ENCODE results near the gene CAPNS1. TPM values are rescaled to one million over a fixed set of nuclear protein-coding genes. Genes with fewer than 3 reads are reported as not detected.

CAPNS1 gene
- total and polyA plus RNA-seq, 2 of the 4 experiments (the other 2 are of a cell fraction), result 436 to 988 TPM

DNA sequence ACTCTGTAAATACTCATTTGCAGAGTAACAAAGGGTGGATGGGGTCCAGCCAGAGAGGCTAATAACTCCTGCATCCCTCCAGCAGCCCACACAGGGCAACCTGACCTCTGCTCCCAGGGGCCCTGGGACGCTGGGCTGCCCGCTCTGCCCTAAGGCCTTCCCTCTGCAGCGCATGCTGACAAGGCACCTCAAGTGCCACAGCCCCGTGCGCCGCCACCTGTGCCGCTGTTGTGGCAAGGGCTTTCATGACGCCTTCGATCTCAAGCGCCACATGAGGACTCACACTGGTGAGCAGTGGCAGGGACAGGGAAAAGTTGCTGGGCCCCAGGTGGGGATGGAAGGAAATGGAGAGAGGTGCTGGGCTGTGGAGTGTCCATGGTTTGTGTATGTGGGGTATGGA is 27.2 kb upstream of the CAPNS1 start:
- ATAC-seq (ENCODE audit: low read depth), result no peak
- WGBS, 2 experiments (ENCODE audit: extremely low coverage in 2 of 2, insufficient read length in 1 of 2), result 89% methylated on average over 8 of the region's 10 CpGs; no CpG with 5 or more reads in 1 of the 2 experiments
- intact Hi-C loops (cut with micrococcal nuclease), result no loop called here

More for the DNA sequence above, 27.2 kb upstream of the CAPNS1 start:
- no peak overlapping the region for H2AFZ ChIP-seq (replicated peaks; ENCODE audit: low read length, poor library complexity)
- POLR2A ChIA-PET (ENCODE audit: unreplicated experiment), result no interaction called here
- H3K9me1 ChIP-seq (ENCODE audit: insufficient read depth, low read length), result 0 out of 2 replicates have a peak, but pooled peaks cover 6% of the 10 kb centered on the region
- peaks cover 7% of the 10 kb centered on the region for H3K4me1 ChIP-seq (ENCODE audit: control insufficient read depth, insufficient read depth, low read length)
- no peak overlapping the region for H3K14ac ChIP-seq (replicated peaks; ENCODE audit: low read depth, low read length)
- no peak overlapping the region for H2BK120ac ChIP-seq (ENCODE audit: low read depth, low read length)
- no TSS peak for BruUV-seq (replicated peaks)
- no peak overlapping the region for H3K23ac ChIP-seq (ENCODE audit: low read depth, low read length)
- dilution Hi-C loops (cut with HindIII; ENCODE audit: low sequenced_read_pairs, unreplicated experiment) (no loop called here), in situ Hi-C loops (cut with MboI; ENCODE audit: low sequenced_read_pairs) (no loop called here)
- no peak overlapping the region for H3K56ac ChIP-seq (ENCODE audit: extremely low read depth, insufficient read depth, low read length)
- no peak overlapping the region for H3K18ac ChIP-seq (ENCODE audit: low read depth, low read length)
- no peak overlapping the region for H3K9ac ChIP-seq (ENCODE audit: low read depth, low read length)
- no peak overlapping the region for H3K4ac ChIP-seq (ENCODE audit: low read depth, low read length)
- CTCF ChIA-PET, result no interaction called here
- no peaks in the 10 kb centered on the region for H3K9me3 ChIP-seq (ENCODE audit: control insufficient read depth, insufficient read depth, low read length)
- no peak overlapping the region for H2BK15ac ChIP-seq (ENCODE audit: low read depth, low read length)
- no peak overlapping the region for H3K4me2 ChIP-seq (ENCODE audit: low read depth, low read length)
- H4K8ac ChIP-seq (ENCODE audit: low read depth in 2 of 2, low read length in 2 of 2), result no peak overlapping the region
- no peak overlapping the region for H2AK5ac ChIP-seq (ENCODE audit: low read depth, low read length)
- H2AK9ac ChIP-seq (replicated peaks; ENCODE audit: low read depth, low read length, poor library complexity), result no peak overlapping the region
- no peak overlapping the region for H3K4me3 ChIP-seq (ENCODE audit: insufficient read depth, low read depth, low read length)
- no peak overlapping the region for H2BK5ac ChIP-seq (ENCODE audit: low read depth, low read length, poor library complexity, severe bottlenecking)
- DNase-seq, result no peak
- peaks cover 23 to 38% of the 10 kb centered on the region in 2 experiments for H3K79me1 ChIP-seq (ENCODE audit: low read depth in 1 of 2, low read length in 2 of 2)
- H3K27me3 ChIP-seq (ENCODE audit: control insufficient read depth, insufficient read depth, low read length), result no peaks in the 10 kb centered on the region
- no peak overlapping the region for H4K5ac ChIP-seq (ENCODE audit: low read depth, low read length)
- H4K20me1 ChIP-seq (ENCODE audit: insufficient read depth, low read length), result peaks cover 8% of the 10 kb centered on the region
- peaks cover 14% of the 10 kb centered on the region for H3K36me3 ChIP-seq (ENCODE audit: control insufficient read depth, insufficient read depth, low read length)
- no peak overlapping the region for H4K91ac ChIP-seq (ENCODE audit: insufficient read depth, low read depth, low read length)
- H3K27ac ChIP-seq (ENCODE audit: insufficient read depth, low read length), result no peak overlapping the region
- no peak overlapping the region for H2BK20ac ChIP-seq (ENCODE audit: low read depth, low read length)
- no peak for TF ChIP-seq CEBPB (IDR thresholded peaks at IDR 0.05; ENCODE audit: low read depth, low read length)
- TF ChIP-seq SMC3 (IDR thresholded peaks at IDR 0.05; ENCODE audit: low read depth, low read length), result no peak
- TF ChIP-seq FOS (IDR thresholded peaks at IDR 0.05; ENCODE audit: low read depth, low read length), result no peak
- TF ChIP-seq BHLHE40 (IDR thresholded peaks at IDR 0.05; ENCODE audit: low read depth, low read length), result no peak
- TF ChIP-seq RAD21 (IDR thresholded peaks at IDR 0.05; ENCODE audit: low read length), result no peak
- TF ChIP-seq NFE2L2 (IDR thresholded peaks at IDR 0.05; ENCODE audit: low read depth, low read length), result no peak
- TF ChIP-seq RFX5 (IDR thresholded peaks at IDR 0.05; ENCODE audit: low read depth, low read length), result no peak
- TF ChIP-seq USF2 (IDR thresholded peaks at IDR 0.05; ENCODE audit: low read depth, low read length), result no peak
- TF ChIP-seq MAFK (IDR thresholded peaks at IDR 0.05; ENCODE audit: low read depth, low read length), result no peak
- no peak for TF ChIP-seq RCOR1 (IDR thresholded peaks at IDR 0.05; ENCODE audit: insufficient replicate concordance, low read length)
- TF ChIP-seq ELK1 (IDR thresholded peaks at IDR 0.05; ENCODE audit: borderline replicate concordance, low read depth, low read length), result no peak
- TF ChIP-seq POLR2A (IDR thresholded peaks at IDR 0.05; ENCODE audit: low read depth, low read length), result no peak
- TF ChIP-seq, protein P1, sequence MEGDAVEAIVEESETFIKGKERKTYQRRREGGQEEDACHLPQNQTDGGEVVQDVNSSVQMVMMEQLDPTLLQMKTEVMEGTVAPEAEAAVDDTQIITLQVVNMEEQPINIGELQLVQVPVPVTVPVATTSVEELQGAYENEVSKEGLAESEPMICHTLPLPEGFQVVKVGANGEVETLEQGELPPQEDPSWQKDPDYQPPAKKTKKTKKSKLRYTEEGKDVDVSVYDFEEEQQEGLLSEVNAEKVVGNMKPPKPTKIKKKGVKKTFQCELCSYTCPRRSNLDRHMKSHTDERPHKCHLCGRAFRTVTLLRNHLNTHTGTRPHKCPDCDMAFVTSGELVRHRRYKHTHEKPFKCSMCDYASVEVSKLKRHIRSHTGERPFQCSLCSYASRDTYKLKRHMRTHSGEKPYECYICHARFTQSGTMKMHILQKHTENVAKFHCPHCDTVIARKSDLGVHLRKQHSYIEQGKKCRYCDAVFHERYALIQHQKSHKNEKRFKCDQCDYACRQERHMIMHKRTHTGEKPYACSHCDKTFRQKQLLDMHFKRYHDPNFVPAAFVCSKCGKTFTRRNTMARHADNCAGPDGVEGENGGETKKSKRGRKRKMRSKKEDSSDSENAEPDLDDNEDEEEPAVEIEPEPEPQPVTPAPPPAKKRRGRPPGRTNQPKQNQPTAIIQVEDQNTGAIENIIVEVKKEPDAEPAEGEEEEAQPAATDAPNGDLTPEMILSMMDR (conservative IDR thresholded peaks at IDR 0.05; ENCODE audit: low read depth, low read length), result no peak
- no peak for TF ChIP-seq CHD1 (IDR thresholded peaks at IDR 0.05; ENCODE audit: low read depth, low read length)
- no peak for TF ChIP-seq MAZ (IDR thresholded peaks at IDR 0.05; ENCODE audit: borderline replicate concordance, low read depth, low read length)
- no peak for TF ChIP-seq MXI1 (IDR thresholded peaks at IDR 0.05; ENCODE audit: borderline replicate concordance, low read depth, low read length)
